Activated T-helper 2 cell treated with anti-CD3 and anti-CD28 coated beads, Interferon-gamma antibody, Interleukin-2, Interleukin-4, amounts not matched to agents 10 μg/mL and 5 μg/mL and 100 μg/mL, durations not matched to agents 14 hours and 24 hours and 36 hours (primary cell): ENCODE measurements around the gene RTRAF. TPM values are rescaled to one million over a fixed set of nuclear protein-coding genes. Genes with fewer than 3 reads are reported as not detected.

Source experiments
- DNase-seq: peaks from one replicate; pipeline ENCODE4 v3.0.0; 2021; ENCODE audit warnings: low spot score
- H3K27ac Mint-ChIP-seq: one replicate; pipeline ENCODE4 v1.8.0; 2021; ENCODE audit warnings: mixed read lengths
- H3K27me3 Mint-ChIP-seq: one replicate; pipeline ENCODE4 v1.8.0; 2021; ENCODE audit warnings: low read depth, mixed read lengths
- H3K36me3 Mint-ChIP-seq: one replicate; pipeline ENCODE4 v1.8.0; 2021; ENCODE audit warnings: low read depth, mixed read lengths
- H3K4me1 Mint-ChIP-seq: one replicate; pipeline ENCODE4 v1.8.0; 2021; ENCODE audit warnings: low read depth, mixed read lengths
- H3K4me3 Mint-ChIP-seq: one replicate; pipeline ENCODE4 v1.8.0; 2021; ENCODE audit warnings: low read depth, mild to moderate bottlenecking, moderate library complexity, mixed read lengths
- H3K9me3 Mint-ChIP-seq: one replicate; pipeline ENCODE4 v1.8.0; 2021; ENCODE audit warnings: mixed read lengths
- intact Hi-C: fragments of 100-400 bp; cut with micrococcal nuclease; formaldehyde crosslinking; loops from one replicate; pipeline ENCODE4 v1.15.1; 2023
- total RNA-seq: library from RNA; stranded (reverse); gene quantifications from 2 replicates; pipeline ENCODE4 v1.2.3, GENCODE V29; 2022

The RTRAF gene
- 192 and 212 TPM in 2 replicates for total RNA-seq

DNA sequence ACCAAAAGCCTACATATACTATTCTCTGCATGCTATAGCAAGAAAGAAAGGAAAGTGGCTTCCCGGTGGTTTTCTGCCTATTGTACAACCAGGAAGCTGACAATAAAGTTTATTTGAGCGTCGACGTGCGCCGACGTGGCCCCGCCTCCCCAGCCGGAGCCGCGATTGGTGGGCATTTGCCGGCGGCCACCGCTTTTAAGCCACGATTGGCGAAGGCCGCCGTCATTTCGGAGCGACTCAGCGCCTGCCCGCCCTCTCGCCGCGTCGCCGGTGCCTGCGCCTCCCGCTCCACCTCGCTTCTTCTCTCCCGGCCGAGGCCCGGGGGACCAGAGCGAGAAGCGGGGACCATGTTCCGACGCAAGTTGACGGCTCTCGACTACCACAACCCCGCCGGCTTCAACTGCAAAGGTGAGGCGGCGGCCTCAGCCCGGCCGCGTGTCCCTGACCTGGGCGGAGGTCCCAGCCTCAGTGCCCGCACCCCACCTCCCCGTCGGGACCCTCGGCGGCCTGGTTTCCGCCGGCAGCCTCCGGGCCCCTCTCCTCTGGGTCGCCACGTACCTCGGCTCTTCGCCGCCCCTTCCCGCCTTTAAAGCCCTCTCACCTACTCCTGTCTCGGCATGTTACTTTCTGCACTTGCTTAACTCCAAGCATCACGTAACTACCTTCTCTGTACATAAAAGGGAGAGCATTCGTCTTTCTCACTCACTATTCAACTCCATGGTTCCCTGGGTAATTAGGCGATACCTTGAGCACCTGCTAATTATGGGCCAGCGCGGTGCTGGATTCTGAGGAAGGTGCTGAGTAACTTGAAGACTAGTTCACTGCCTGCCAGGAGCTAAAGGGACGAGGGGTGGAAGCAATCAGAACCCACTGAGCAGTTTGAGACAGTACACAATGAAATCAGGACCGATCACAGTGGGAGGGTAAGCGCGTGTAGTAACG, at the start of gene RTRAF:
TSS of gene RTRAF (plus strand) at position 254 of the 942 bp plus-strand sequence. CDS start at position 348, 94 bp downstream.
- Mint-ChIP-seq H3K9me3 (no peaks in the 10 kb centered on the region), H3K4me3 (peak within 1 kb of the TSS; percentile 95), H3K4me1 (peaks cover 31% of the 10 kb centered on the region), H3K36me3 (peaks cover 33% of the 10 kb centered on the region), H3K27me3 (peaks cover 2% of the 10 kb centered on the region), H3K27ac (peak within 1 kb of the TSS; percentile 90)
- intact Hi-C loops, result loop anchor here (1.0 to 10.0 kb wide), 7 partner anchors 82 to 483 kb away; partner anchors contain the start of gene FRMD6
- DNase-seq, result peak; percentile 91

DNA sequence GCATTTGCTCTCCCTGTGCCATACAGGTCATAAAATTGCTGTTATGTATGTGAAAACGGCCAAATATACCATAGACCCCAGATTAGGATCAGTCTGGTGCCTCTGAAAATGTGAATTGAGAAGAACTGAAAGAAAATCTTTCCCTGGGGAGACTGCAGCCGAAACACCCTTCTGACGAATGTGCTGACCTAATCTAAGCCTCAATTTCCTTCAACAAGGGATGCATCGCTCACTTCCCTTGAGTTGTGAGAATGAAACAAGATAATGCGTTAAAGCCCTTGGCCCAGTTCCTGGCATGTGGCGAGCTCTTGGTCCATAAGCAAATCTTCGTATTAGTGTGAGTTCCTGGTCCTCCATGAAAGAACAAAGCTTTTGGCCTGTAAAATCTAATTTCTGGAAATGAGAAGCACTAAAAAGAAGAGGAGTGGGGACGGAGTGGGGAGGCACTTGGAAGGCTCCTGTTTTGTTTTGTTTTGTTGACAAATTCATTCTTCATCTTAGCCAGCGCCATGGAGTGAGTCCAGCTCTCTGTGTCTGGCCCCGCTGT, 49.5 kb upstream of the RTRAF start:
- no peaks in the 10 kb centered on the region for H3K27me3 Mint-ChIP-seq
- H3K36me3 Mint-ChIP-seq, result peaks cover 55% of the 10 kb centered on the region
- intact Hi-C loops, result no loop called here
- DNase-seq, result no peak
- peaks cover 7% of the 10 kb centered on the region for H3K9me3 Mint-ChIP-seq
- H3K4me1 Mint-ChIP-seq, result peaks cover 20% of the 10 kb centered on the region
- H3K4me3 Mint-ChIP-seq, result no peak overlapping the region
- H3K27ac Mint-ChIP-seq, result no peak overlapping the region

DNA sequence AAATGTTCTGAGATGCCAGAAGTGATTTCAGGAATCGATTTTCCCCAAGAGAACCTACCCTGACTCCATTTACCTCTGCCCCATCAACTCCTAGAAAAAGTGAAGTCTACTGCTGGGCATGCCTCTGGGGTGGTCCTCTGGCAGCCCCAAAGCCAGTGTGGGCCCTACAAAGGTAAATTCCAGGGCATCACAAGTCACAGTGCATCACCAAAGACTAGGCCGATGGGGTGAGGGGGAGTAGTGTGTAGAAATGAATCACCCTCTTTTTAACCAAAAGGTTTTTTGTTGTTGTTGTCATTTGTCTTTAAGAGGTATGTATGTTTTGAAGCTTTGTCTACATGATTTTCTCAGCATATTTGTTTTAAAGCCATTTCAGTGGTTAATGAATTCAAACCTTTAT, 46.4 kb upstream of the RTRAF start:
- H3K27ac Mint-ChIP-seq, result no peak overlapping the region
- H3K4me3 Mint-ChIP-seq, result no peak overlapping the region
- intact Hi-C loops, result no loop called here
- peaks cover 22% of the 10 kb centered on the region for H3K9me3 Mint-ChIP-seq
- no peaks in the 10 kb centered on the region for H3K27me3 Mint-ChIP-seq
- H3K36me3 Mint-ChIP-seq, result peaks cover 78% of the 10 kb centered on the region
- DNase-seq, result no peak
- peaks cover 20% of the 10 kb centered on the region for H3K4me1 Mint-ChIP-seq

DNA sequence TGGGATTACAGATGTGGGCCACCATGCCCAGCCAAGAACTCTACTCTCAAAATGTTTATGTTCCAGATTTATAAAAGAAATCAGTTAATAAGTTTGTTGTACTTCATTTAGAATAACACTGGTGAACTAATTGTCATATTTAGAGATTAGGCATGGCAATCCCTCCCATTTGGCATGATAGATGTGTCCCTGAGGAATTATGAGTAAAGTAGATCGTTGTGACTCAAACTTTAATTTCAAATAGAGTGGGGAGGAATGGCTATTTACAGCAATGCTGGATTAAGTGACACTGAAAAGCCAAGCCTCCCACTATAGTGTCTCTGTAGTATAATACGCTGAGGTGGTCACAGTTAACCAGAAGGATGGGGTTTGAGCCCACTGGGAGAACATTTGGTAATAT, 39.3 kb upstream of the RTRAF start:
- no peaks in the 10 kb centered on the region for H3K27me3 Mint-ChIP-seq

DNA sequence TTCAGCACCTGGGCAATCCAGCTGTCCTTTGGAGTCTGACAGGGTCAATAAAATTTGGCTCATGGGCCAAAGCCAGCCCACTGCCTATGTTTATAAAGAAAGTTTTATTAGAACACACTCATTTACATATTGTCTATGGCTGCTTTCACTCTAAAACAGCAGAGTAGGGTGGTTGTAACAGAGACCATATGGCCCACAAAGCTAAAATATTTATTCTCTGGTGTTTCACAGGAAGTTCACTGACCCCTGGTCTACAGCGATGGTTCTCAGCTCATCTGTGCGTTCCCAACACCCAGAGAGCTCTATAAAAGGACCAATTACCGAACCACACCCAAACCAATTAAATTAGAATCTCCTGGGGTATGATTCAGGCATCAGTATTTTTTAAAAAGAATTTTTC, 37.7 kb upstream of the RTRAF start:
- no peak for DNase-seq
- H3K9me3 Mint-ChIP-seq, result peaks cover 3% of the 10 kb centered on the region
- H3K4me1 Mint-ChIP-seq, result peaks cover 3% of the 10 kb centered on the region
- no peak overlapping the region for H3K27ac Mint-ChIP-seq
- H3K36me3 Mint-ChIP-seq, result peaks cover 79% of the 10 kb centered on the region
- no peak overlapping the region for H3K4me3 Mint-ChIP-seq
- intact Hi-C loops, result no loop called here
- no peaks in the 10 kb centered on the region for H3K27me3 Mint-ChIP-seq

More for the DNA sequence above, 39.3 kb upstream of the RTRAF start:
- no peak for DNase-seq
- Mint-ChIP-seq H3K4me3 (no peak overlapping the region), H3K9me3 (peaks cover 15% of the 10 kb centered on the region), H3K4me1 (peaks cover 3% of the 10 kb centered on the region), H3K27ac (no peak overlapping the region), H3K36me3 (peaks cover 82% of the 10 kb centered on the region)
- intact Hi-C loops, result no loop called here

DNA sequence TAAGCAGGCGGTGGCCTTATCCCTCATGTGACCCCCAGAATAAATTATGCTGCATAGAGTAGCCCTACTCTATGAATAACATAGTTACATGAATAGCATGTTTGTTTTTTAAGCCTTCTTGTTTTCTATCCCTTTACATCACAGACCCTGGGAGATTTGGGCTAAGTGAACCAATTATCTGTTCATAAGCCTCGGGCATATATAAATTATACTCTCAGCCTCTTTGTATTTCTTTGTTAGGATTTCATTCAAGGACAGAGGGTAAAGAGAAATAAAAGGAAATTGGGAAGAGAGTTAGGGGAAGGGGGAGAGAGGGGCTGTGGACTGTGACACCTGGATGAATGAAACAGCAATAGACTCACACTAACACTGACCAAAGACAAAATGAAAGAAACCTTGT, 35.3 kb upstream of the RTRAF start:
- Mint-ChIP-seq H3K27ac (no peak overlapping the region), H3K4me3 (no peak overlapping the region), H3K27me3 (no peaks in the 10 kb centered on the region), H3K9me3 (peaks cover 19% of the 10 kb centered on the region), H3K36me3 (peaks cover 89% of the 10 kb centered on the region), H3K4me1 (peaks cover 5% of the 10 kb centered on the region)
- intact Hi-C loops, result no loop called here
- no peak for DNase-seq

DNA sequence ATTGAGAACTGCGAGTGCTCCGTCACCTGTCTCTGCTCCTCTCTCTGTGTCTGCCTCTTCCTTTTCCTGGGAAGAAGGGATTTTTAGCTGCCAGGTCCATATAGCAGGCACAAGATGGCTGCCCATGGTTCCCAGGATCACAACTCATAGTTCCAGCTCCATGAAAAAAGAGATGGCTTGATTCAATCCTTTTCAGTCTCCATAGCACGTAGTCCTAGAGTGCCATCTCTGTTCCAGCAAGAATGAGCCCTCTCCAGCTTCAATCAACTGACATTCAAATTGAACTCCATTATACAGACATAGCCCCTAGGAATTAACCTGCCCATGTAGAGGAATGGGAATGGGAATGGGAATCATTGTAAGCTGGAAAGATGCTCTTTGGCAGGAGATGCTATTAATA, 34.7 kb upstream of the RTRAF start:
- intact Hi-C loops, result no loop called here
- Mint-ChIP-seq H3K36me3 (peaks cover 93% of the 10 kb centered on the region), H3K27ac (no peak overlapping the region), H3K4me1 (peaks cover 6% of the 10 kb centered on the region), H3K4me3 (no peak overlapping the region), H3K27me3 (no peaks in the 10 kb centered on the region), H3K9me3 (peaks cover 25% of the 10 kb centered on the region)
- DNase-seq, result no peak

DNA sequence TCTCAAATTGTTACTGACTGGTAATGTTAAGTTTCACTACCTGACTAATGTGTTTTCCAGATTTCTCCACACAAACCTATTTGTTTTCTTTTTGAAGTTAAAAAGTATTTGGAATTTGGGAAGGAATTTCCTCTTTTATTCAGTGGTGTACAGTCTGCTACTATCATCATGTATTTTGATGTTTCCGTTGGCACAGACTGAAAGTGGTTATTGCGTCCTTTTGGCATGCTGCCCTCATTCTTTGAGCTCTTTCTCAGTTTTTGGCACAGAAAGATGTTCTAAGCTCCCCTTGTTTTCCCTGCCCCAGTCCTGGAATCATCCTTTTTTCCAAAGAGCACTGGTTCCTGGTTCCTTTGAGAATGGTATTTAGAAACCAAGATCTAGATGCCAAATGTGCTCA, 31.4 kb upstream of the RTRAF start:
- Mint-ChIP-seq H3K27me3 (no peaks in the 10 kb centered on the region), H3K36me3 (peaks cover 87% of the 10 kb centered on the region), H3K27ac (no peak overlapping the region), H3K4me3 (no peak overlapping the region), H3K9me3 (peaks cover 32% of the 10 kb centered on the region), H3K4me1 (peaks cover 19% of the 10 kb centered on the region)
- intact Hi-C loops, result no loop called here
- DNase-seq, result no peak

DNA sequence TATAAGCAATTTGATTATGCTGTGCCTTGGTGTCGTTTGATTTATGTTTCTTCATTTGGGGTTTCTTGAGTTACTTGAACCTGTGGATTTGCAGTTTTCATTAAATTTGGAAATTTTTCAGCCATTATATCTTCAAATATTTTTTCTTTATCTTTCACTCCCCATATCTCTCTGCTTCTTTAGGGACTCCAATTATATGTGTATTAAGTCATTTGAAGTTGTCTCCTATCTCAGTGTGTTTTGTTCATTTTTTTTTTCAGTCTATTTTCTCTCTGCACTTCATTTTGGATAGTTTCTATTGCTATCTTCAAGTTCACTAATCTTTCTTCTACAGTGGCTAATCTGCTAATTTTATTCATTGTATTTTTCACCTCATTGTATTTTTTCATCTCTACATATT, 29.4 kb upstream of the RTRAF start:
- Mint-ChIP-seq H3K27ac (no peak overlapping the region), H3K9me3 (peaks cover 32% of the 10 kb centered on the region), H3K27me3 (no peaks in the 10 kb centered on the region), H3K36me3 (peaks cover 78% of the 10 kb centered on the region), H3K4me1 (peaks cover 25% of the 10 kb centered on the region), H3K4me3 (no peak overlapping the region)
- no peak for DNase-seq
- intact Hi-C loops, result no loop called here

DNA sequence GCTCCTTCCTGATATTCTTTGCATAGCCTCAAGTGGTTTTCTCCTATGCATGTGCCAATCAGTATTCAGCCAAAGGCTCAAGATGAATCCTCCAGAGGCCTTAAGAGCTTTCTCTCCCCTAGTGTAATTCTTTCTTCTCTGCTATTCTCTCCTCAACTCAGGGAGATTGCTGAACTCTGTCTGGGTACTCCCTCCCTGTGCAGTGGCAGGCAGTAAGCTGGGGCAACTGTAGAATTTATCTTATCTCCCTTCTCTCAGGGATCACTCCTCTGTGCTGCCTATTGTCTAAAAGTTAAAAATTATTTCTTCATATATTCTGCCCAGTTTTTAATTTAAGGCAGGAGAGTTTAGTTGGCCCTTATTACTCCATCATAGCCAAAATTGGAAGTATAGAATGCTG, 28.5 kb upstream of the RTRAF start:
- Mint-ChIP-seq H3K9me3 (peaks cover 32% of the 10 kb centered on the region), H3K4me3 (no peak overlapping the region), H3K27me3 (no peaks in the 10 kb centered on the region), H3K27ac (no peak overlapping the region), H3K36me3 (peaks cover 75% of the 10 kb centered on the region), H3K4me1 (peaks cover 25% of the 10 kb centered on the region)
- no peak for DNase-seq
- intact Hi-C loops, result no loop called here

DNA sequence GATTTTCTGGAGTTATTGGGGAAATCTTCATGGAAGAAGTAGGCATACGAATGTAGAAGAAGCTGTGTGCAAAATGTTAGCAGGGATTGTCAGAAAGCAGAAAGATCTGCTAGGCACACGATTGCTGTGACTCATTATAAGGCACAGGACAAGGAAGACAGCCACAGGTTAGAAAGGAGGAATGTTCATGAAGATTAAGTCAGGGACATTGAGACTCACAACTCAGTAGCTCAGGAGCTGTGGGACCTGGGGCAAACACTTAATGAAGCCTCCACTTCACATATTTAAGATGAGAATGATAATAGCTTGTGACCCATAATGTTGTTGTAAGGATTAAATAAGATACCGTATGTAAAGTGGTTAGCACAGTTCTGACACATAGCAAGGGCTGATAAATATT, 26.6 kb upstream of the RTRAF start:
- Mint-ChIP-seq H3K9me3 (peaks cover 25% of the 10 kb centered on the region), H3K4me1 (peaks cover 25% of the 10 kb centered on the region), H3K27me3 (no peaks in the 10 kb centered on the region), H3K27ac (no peak overlapping the region), H3K4me3 (no peak overlapping the region), H3K36me3 (peaks cover 70% of the 10 kb centered on the region)
- DNase-seq, result no peak
- intact Hi-C loops, result no loop called here

DNA sequence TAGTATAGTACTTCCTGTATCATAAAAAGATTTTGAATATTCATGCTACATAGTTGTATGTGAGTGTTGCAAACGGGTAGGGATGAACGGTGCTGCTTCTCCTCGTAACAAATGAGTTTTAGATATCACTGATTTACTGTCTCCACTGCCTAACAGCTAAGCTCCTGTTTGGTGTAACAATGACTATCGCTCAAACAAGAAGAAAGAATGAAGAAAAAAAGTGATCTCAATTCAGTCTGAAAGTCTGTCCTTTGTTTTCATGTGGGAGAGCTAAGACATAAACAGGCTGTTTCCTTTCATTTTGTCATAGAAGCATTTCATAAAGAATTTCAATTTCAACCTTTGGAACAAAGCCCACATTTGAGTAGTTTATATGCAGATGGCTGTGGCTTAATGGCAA, 26.1 kb upstream of the RTRAF start:
- H3K4me3 Mint-ChIP-seq, result no peak overlapping the region
- H3K27me3 Mint-ChIP-seq, result no peaks in the 10 kb centered on the region
- peak overlapping the region; percentile 57 for H3K27ac Mint-ChIP-seq
- H3K36me3 Mint-ChIP-seq, result peaks cover 66% of the 10 kb centered on the region
- DNase-seq, result no peak
- peaks cover 25% of the 10 kb centered on the region for H3K4me1 Mint-ChIP-seq
- intact Hi-C loops, result no loop called here
- peaks cover 21% of the 10 kb centered on the region for H3K9me3 Mint-ChIP-seq

DNA sequence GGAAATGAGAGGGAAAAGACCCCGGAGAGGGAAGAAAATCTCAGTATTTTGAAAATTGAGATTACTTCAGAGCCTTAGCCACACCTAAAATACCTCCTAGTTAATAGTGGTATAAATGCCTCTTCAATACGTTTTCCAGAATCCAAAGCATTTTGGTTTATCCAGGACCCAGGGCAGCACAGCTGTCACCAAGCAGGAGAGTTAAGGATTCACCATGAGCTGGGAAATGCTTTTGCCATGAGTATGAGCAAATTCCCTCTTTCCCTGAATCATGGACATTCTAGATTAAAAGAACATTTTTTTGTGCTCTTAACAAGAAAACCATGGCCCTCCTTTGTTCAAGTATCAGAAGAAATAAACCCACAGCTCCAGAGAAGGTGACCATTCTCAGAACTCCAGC, 21.8 kb upstream of the RTRAF start:
- H3K36me3 Mint-ChIP-seq, result peaks cover 31% of the 10 kb centered on the region
- no peaks in the 10 kb centered on the region for H3K27me3 Mint-ChIP-seq
- H3K4me3 Mint-ChIP-seq, result no peak overlapping the region
- no peak for DNase-seq
- intact Hi-C loops, result no loop called here
- no peaks in the 10 kb centered on the region for H3K9me3 Mint-ChIP-seq
- H3K27ac Mint-ChIP-seq, result no peak overlapping the region
- peaks cover 9% of the 10 kb centered on the region for H3K4me1 Mint-ChIP-seq
